ENCODE measurements around the gene LIMA1.
"Not testable (repeated sequence)": the region's sequence is repeated elsewhere in the genome, so short reads cannot be mapped to it uniquely, and the experiment has no call there.

LIMA1 gene

GRCh38 chr12:50309950-50310349 lies 26.6 kb upstream of the LIMA1 start:
- no peaks in the 10 kb centered on the region for H3K36me3 Mint-ChIP-seq (ENCODE audit: low read depth)
- H3K9me3 Mint-ChIP-seq: no peaks in the 10 kb centered on the region
- no peak overlapping the region for H3K4me3 Mint-ChIP-seq
- no peak overlapping the region for H3K27ac Mint-ChIP-seq
- no peak for TF ChIP-seq CTCF (IDR thresholded peaks at IDR 0.05; ENCODE audit: unreplicated experiment in 3 of 3)
- H3K27me3 Mint-ChIP-seq (ENCODE audit: low read depth): peaks cover 4% of the 10 kb centered on the region
- H3K4me1 Mint-ChIP-seq: peaks cover 20% of the 10 kb centered on the region

GRCh38 chr12:50302686-50303085 lies 19.4 kb upstream of the LIMA1 start:
- no peak overlapping the region for H3K27ac Mint-ChIP-seq

DNA sequence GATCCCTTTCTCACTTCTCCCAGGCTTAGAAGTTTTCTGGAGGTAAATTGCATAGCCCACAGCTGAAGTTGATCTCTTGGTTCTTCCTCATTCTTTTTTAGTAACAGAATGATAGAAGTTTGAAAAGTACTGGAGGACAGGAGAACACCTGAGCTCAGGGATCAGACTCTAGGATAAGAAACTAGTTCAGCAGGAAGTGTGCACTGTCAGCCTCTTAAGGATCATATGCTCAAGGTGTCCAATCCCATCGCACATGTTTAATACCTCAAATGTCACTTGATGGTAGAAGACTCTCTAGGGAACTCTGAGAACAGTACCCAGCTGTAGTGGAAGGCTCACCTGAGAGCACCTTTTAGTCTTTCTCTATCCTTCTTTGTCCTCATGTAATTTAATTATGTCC lies 14.7 kb upstream of the LIMA1 start:
- no peak overlapping the region for H3K4me3 Mint-ChIP-seq
- H3K4me1 Mint-ChIP-seq: no peaks in the 10 kb centered on the region
- H3K27me3 Mint-ChIP-seq (ENCODE audit: low read depth): no peaks in the 10 kb centered on the region
- no peak for TF ChIP-seq CTCF (IDR thresholded peaks at IDR 0.05; ENCODE audit: unreplicated experiment in 3 of 3)
- H3K36me3 Mint-ChIP-seq (ENCODE audit: low read depth): peaks cover 6% of the 10 kb centered on the region
- no peak overlapping the region for H3K27ac Mint-ChIP-seq
- no peaks in the 10 kb centered on the region for H3K9me3 Mint-ChIP-seq

More at GRCh38 chr12:50302686-50303085, 19.4 kb upstream of the LIMA1 start:
- Mint-ChIP-seq H3K36me3 (ENCODE audit: low read depth) (no peaks in the 10 kb centered on the region), H3K4me3 (no peak overlapping the region), H3K27me3 (ENCODE audit: low read depth) (no peaks in the 10 kb centered on the region), H3K4me1 (no peaks in the 10 kb centered on the region), H3K9me3 (no peaks in the 10 kb centered on the region)
- no peak for TF ChIP-seq CTCF (IDR thresholded peaks at IDR 0.05; ENCODE audit: unreplicated experiment in 3 of 3)

DNA sequence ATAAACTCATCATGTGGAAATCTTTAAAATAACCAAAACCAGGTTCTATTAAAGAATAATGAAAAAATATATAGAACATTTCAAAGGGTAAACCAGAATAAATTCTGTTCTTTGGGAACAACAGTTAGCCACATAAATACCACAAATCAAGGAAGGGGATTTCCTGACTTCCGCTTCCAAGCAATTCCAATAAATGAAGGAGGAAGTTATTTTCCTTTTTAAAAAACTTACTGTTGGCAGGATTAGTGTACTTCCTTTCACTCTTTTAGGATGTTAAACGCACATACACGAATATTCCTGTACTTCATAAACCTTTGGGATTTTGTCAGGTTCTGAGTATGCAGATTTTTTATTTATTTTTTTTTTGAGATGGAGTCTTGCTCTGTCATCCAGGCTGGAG lies 13.7 kb upstream of the LIMA1 start:
- Mint-ChIP-seq H3K27ac (no peak overlapping the region), H3K4me1 (no peaks in the 10 kb centered on the region), H3K27me3 (ENCODE audit: low read depth) (no peaks in the 10 kb centered on the region), H3K36me3 (ENCODE audit: low read depth) (peaks cover 8% of the 10 kb centered on the region), H3K9me3 (no peaks in the 10 kb centered on the region), H3K4me3 (no peak overlapping the region)
- no peak for TF ChIP-seq CTCF (IDR thresholded peaks at IDR 0.05; ENCODE audit: unreplicated experiment in 3 of 3)

GRCh38 chr12:50296554-50296953 lies 13.2 kb upstream of the LIMA1 start:
- no peak for TF ChIP-seq CTCF (IDR thresholded peaks at IDR 0.05; ENCODE audit: unreplicated experiment in 3 of 3)
- Mint-ChIP-seq H3K27ac (no peak overlapping the region), H3K4me3 (no peak overlapping the region), H3K4me1 (no peaks in the 10 kb centered on the region), H3K36me3 (ENCODE audit: low read depth) (peaks cover 12% of the 10 kb centered on the region), H3K9me3 (peaks cover 4% of the 10 kb centered on the region), H3K27me3 (ENCODE audit: low read depth) (no peaks in the 10 kb centered on the region)

DNA sequence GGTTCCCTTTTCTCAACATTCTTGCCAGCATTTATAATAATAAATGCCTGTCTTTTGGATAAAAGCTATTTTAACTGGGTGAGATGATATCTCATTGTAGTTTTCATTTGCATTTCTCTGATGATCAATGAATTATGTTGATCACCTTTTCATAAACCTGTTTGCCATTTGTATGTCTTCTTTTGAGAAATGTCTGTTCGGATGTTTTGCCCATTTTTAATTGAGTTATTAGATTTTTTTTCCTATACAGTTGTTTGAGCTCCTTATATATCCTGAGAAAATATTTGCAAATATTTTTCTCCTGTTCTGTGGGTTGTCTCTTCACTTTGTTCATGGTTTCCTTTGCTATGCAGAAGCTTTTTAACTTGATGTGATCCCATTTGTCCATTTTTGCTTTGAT lies 8.1 kb upstream of the LIMA1 start:
- Mint-ChIP-seq H3K27ac (no peak overlapping the region), H3K4me1 (no peaks in the 10 kb centered on the region), H3K27me3 (ENCODE audit: low read depth) (no peaks in the 10 kb centered on the region), H3K9me3 (peaks cover 13% of the 10 kb centered on the region), H3K4me3 (no peak overlapping the region), H3K36me3 (ENCODE audit: low read depth) (peaks cover 21% of the 10 kb centered on the region)
- TF ChIP-seq CTCF (IDR thresholded peaks at IDR 0.05; ENCODE audit: unreplicated experiment in 3 of 3): no peak

- H3K4me3 Mint-ChIP-seq; H3K27ac Mint-ChIP-seq; H3K4me1 Mint-ChIP-seq; H3K27me3 Mint-ChIP-seq (ENCODE audit: low read depth): not testable (repeated sequence)
- Mint-ChIP-seq H3K9me3 (peaks cover 13% of the 10 kb centered on the region), H3K36me3 (ENCODE audit: low read depth) (peaks cover 18% of the 10 kb centered on the region)
Measured at GRCh38 chr12:50290692-50291091, 7.4 kb upstream of the LIMA1 start.
